AG08395 (cell line): Measurements from ENCODE around the gene NOL4L.

Experiments
- DNase-seq: peaks from one replicate; pipeline ENCODE4 v3.0.0; 2012; ENCODE audit warnings: mixed read lengths, low spot score

Gene NOL4L

DNA sequence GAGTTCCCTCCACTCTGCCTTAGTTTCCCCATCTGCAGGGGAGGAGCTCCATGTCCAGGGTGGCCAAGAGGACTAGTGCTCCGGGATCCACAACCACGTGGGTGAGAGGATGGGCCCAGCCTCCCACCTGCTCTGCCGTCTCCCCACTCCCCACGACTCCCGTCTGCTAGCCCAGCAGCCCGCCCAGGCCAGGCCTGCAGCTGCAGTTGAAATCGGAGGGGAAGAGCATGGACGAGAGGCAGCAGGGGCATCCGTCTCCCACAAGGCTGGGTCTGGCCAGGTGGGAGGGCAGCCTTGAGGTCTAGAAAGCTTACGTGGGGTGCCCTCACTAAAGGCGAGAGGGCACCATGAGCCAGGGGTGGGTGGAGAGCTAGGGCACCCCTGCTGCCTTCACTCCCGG is 8.6 kb downstream of the NOL4L start:
- no peak for DNase-seq

DNA sequence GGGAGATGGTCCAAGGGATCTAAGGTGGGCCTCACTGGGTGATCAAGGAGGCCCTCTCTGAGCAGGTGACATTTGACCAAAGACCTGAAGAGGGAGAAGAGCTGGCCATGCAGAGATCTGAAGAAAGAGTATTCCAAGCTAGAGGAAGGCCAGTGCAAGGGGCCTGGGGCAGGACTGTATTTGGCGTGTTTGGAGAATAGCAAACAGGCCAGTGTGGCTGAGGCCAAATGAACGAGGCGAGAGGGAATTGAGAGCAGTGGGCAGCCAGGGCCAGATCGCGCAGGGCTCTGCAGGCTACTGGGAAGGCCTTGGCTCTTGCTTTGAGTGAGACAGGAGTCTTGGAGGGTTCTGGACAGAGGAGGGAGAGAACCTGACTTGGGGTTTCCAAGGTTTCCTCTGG is 9.3 kb downstream of the NOL4L start:
- DNase-seq = no peak

GRCh38 chr20:32575227-32575581 is 9.9 kb downstream of the NOL4L start:
- no peak for DNase-seq

GRCh38 chr20:32574296-32575226 is 10.6 kb downstream of the NOL4L start:
- peak; percentile 85 for DNase-seq

GRCh38 chr20:32573167-32573851 is 11.8 kb downstream of the NOL4L start:
- no peak for DNase-seq

- DNase-seq = no peak
These were observed 12.7 kb downstream of the NOL4L start for GRCh38 chr20:32572271-32572968.

DNA sequence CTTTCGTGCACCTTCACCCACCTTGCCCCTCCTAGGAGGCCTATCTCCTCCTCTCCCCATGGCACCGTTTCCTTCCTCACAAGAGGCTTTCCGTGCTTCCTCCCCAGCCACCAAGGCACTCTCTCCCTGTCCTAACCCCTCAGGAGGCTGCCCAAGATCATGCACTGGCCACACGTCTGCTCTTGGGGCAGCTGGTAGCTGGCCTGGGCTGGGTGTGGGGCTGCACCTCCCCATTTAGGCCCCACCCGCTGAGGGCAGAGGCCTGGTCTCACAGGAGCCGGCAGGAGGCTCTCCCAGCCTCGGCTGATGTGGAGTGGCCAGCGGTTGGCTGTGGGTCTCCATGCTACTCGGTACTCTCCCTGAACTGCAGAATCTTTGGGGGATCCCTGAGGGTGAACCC is 13.6 kb downstream of the NOL4L start:
- no peak for DNase-seq

DNA sequence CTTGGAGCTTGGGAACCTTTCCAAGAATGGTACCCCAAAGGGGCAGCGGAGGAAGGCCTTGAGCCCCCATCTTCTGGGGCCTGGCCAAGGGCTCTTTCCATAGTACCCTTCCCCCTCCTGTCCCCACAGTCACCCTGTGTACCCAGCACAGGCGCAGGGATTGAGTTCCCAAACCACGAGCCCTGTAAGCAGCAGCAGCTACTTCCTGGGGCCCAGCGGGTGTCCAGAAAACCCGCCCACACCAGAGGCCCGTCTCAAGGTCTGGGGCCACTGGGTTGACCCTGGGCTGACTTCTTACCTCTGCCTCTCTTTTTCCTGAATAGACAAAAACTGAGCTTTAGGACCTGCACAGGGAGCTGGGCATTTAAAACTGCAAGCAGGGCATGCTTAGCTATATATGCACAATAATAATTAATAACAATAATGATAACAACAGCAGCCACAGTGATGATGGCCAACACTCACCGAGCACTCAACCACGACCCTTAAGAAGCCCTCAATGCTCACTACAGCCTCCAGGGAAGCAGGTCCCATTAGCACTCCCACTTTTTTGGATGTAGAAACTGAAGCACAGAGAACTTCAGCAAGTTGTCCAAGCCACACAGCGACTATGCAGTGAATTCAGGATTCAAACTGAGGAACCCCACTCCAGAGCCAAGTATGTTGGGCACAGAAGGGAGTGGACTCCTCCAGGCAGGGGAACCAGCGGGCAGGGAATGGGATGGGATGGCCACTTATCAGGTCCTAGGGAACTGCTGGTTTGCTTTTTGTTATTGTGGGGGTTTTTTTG is 14.5 kb downstream of the NOL4L start:
- DNase-seq = no peak

GRCh38 chr20:32569380-32570305 is 15.5 kb downstream of the NOL4L start:
- DNase-seq = no peak

DNA sequence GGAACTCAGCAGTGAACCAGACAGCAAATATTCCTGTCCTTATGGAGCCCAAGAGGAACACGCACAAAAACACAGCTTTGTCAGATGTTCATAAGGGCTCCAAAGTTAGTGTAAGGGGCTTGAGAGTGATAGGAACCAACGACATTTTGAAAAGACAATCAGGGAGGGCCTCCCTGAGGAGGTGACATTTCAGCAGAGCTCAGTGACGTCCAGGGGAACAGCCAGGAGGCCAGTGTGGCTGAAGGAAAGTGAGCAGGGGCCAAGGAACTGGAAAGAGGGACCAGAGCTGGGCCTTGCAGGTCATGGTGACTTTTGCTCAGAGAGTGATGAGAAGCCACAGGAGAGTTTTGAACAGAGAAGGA is 16.1 kb downstream of the NOL4L start:
- no peak for DNase-seq

GRCh38 chr20:32567384-32568178 is 17.6 kb downstream of the NOL4L start:
- DNase-seq = no peak

GRCh38 chr20:32566379-32567374 is 18.5 kb downstream of the NOL4L start:
- no peak for DNase-seq

- DNase-seq = no peak
These were observed 19.4 kb downstream of the NOL4L start for GRCh38 chr20:32565735-32566032.

GRCh38 chr20:32564921-32565734 is 20.0 kb downstream of the NOL4L start:
- no peak for DNase-seq

DNA sequence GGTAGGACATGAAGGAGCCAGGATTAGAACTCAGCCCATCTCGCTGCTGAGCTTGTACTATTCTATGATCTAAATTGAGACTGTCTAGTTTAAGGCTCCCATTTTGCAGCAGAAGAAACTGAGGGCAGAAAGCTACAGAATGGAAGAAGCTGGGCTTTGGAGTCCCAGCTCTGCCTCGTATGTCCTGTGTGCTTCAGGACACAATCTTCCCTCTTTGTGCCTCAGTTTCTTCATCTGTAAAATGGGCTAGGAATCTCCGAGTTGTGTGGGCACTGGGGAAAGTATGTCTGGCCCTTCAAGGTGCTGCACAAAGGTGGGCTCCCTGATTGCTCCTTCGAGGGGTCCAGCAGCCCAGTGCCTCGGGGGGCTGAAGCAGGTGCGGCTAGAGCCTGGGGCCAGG is 20.7 kb downstream of the NOL4L start:
- DNase-seq = no peak

DNA sequence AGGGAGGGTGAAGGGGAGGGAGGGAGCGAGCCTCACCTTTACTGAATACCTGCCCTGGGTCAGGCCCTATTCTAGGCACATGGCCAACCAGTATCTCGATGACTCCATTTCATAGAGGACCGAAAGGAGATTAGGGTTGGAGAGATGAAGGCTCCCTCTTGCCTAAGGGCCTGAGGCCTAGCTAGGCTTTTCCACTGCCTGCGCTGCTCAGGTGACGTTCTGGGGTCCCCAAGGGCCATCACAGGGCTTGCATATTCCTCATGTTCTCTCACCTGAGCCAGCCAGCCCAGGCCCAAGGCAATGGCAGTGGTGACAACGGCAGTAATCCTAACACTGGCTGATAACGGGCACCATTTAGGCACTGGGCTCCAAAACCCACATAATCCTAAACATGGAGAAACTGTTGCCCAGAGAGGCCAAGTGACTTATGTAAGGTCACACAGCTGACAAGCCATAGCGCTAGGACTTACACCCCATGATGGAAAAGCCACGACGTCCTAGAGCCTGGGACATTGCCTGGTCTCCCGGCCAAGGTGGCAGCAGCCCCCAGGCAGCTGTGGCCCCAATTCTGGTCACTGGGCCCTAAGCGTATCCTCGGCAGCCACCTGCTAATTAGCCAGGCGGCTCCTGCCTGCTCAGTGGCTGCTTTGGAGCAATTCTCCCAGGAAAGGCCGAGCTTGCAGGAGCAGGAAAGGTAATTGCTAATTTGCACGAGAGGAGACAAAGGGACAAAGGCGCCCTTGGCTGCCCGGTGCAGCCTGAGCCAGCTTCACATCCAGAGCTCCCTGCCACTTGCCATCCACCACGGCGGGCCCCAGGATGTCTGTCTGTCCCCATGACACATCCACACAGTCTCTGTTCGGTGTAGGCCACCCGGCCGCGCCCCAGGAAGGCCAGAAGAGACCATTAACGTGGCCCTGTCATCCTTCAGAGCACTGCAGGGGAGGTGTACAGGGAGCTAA is 21.5 kb downstream of the NOL4L start:
- no peak for DNase-seq

DNA sequence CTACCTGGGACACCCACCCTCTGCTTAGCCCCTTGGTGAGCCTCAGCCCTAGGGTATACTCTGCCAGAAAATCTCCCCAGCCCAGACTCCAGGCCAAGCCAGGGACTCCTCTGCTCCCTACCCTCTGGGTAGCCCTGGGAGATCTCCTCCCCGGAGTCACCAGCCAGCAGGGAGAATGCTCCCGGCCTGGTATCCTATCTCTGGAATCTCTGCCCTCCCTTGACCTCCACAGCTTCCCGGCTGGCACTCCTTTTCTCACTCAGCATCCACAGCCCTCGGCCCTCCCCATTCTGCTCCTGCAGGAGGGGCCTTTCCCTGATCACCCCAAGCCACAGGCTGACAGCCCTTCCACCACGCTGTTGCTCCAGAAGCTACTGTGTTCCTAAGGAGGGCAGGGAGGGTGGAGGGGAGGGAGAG is 22.6 kb downstream of the NOL4L start:
- no peak for DNase-seq
